HG03521 (cell line): ENCODE data around the gene CRACR2B.

ENCODE experiments used
- ATAC-seq: cut with Tn5 transposase; IDR thresholded peaks from one replicate; pipeline ENCODE4 v1.9.1; 2021; ENCODE audit warnings: mild to moderate bottlenecking, moderate library complexity; ENCODE audit not compliant: unreplicated experiment

The CRACR2B gene

GRCh38 chr11:864898-865297 is 37.2 kb downstream of the CRACR2B start:
- no peak for ATAC-seq

DNA sequence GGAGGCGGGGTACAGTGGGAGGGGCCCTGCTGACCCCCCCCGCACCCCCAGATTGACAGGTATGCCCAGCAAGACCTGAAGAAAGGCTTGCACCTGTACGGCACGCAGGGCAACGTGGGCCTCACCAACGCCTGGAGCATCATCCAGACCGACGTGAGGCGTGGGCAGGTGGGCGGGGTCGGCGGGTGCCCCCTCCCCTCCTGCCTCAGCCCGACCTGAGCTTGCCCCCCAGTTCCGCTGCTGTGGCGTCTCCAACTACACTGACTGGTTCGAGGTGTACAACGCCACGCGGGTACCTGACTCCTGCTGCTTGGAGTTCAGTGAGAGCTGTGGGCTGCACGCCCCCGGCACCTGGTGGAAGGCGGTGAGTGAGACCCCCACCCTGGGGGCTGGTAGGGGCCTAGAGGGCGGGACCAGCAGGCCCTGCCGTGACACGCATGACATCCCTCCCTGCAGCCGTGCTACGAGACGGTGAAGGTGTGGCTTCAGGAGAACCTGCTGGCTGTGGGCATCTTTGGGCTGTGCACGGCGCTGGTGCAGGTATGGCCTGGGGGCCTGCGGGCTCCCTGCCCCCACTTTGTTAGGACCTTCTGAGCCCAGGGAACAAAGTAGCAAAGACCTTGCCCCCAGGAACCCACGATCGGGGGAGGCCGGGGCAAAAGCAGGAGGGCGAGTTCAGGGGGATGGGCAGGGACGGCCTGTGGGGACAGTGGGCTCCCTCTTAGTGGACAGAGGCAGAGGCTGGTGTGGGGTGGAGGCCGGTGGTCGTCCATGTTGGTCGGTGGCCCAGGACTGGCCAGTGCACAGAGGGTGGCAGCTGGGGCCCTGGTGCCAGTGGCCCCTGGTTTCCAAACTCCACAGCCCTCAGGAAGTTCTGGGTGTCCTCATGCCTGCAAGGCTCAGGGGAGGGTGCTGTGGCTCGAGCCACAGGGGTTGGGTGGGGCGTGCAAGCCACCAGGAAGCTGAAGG is 38.0 kb downstream of the CRACR2B start:
- ATAC-seq = no peak

DNA sequence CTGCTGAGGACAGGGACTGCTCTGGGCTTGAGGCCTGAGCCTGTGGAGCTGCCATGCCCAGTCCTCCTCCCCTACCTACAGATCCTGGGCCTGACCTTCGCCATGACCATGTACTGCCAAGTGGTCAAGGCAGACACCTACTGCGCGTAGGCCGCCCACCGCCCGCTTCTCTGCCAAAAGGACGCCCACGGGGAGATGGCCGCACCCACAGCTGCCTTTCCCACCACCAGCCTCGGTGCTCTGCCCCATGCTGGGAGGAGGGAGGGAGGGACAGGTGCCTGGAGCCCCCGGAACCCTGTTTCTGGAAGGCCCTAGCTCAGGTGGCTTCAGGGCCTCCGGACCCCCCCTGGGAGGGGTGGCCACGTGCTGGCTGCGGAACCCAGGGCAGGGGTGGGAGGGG is 38.8 kb downstream of the CRACR2B start:
- ATAC-seq = no peak

DNA sequence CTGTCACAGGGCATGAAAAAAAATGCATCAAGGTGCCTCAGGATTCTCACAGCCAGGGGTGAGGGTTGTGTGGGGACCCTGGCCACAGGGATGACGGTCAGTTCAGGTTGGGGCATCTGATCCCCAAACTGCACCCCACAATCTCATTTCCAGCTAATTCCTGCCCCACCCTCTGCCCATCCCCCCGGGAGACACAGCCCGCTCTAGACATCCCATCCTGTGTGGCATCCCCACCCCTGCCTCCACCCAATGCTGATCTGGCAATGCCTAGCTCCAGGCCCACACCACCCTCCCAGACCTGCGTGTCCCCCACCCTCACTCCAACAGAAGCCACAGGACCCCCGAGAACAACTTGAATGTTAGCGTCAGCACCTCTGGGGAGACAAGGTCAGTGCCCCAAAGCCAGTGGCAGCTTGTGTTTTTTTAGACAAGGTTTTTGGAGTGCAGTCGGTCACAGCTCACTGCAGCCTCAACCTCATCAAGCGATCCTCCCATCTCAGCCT is 40.2 kb downstream of the CRACR2B start:
- no peak for ATAC-seq

DNA sequence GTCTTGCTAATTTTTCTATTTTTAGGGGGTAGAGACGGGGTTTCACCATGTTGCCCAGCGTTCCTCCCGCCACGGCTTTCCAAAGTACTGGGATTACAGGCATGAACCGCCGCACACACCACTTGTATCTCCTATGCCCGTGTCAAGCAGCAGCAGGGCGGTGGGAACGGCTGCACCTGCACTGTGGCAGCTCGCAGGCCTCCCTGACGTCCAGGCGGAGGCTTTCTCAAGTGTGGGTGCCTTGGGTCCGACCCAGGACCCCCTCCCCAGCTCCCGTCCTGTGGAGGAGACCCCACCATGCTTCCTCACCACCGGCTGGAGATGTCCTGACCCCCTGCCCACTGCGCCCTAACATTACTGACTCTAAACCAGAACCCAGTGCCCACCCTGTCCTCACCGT is 40.7 kb downstream of the CRACR2B start:
- no peak for ATAC-seq

DNA sequence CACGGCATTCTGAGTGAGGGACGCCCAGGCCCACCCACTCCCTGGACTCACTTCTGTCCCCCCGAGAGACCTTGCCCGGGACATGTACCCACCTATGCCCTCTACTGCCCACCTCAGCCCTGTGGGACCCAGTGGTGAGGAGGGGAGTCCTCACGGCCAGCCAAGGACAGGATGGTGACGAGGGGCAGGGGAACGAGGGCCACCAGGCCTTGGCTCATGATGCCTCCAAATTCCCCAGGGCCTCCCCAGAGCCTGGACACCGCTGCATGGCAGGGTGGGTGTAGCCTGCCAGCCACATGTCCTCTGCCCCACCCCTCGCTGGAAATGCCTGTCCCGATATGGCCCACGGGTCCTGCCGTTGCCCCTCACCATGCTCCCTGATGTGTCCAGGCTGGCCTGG is 41.1 kb downstream of the CRACR2B start:
- ATAC-seq = no peak

- no peak for ATAC-seq
These were observed 41.8 kb downstream of the CRACR2B start for GRCh38 chr11:869399-870126.

GRCh38 chr11:870127-870413 is 42.4 kb downstream of the CRACR2B start:
- ATAC-seq = no peak

GRCh38 chr11:870418-870817 is 42.7 kb downstream of the CRACR2B start:
- ATAC-seq = no peak

GRCh38 chr11:871472-871871 is 43.8 kb downstream of the CRACR2B start:
- ATAC-seq = no peak

- ATAC-seq = no peak
These were observed 45.1 kb downstream of the CRACR2B start for GRCh38 chr11:872799-873198.

GRCh38 chr11:873706-874105 is 46.0 kb downstream of the CRACR2B start:
- ATAC-seq = no peak

DNA sequence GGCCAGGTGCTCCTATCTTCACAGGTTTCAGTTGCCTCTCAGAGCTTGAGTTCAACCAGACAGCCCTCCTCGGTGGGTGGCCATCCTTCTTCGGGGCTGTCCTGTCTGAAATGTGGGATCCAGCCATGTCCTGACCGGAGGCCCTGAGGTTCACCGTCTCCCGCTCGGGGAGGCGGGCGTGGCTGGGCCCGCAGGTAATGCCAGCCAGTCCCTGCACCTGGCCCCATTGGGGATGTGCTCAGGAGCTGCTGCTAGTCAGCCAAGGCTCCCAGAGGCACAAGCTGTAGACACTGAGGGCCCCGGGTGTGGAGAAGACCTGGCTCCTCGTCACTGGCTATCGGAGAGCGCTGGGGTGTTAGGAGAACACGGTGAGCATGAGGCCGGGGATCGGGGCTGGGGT is 47.5 kb downstream of the CRACR2B start:
- no peak for ATAC-seq

GRCh38 chr11:875769-876301 is 48.1 kb downstream of the CRACR2B start:
- no peak for ATAC-seq

GRCh38 chr11:876545-876944 is 48.8 kb downstream of the CRACR2B start:
- ATAC-seq = no peak

- ATAC-seq = no peak
These were observed 49.8 kb downstream of the CRACR2B start for GRCh38 chr11:877565-877964.

DNA sequence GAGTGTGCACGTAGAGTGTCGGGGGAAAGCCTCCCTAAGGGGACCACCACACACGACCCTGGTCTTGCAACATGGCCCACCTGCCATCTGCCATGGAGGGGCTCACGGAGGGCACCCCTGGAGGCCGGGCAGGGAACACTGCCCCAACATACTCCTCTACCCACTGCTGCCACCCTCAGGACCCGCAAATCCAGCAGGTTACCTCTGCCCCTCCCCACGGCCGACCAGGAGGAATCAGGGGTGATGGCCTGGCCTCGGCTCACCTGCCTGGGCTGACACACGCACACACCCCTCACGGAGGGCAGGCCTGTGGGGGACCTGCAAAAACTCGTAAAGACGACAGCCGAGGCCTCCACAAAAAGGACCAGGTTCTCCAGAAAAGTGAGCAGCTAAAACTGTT is 52.7 kb downstream of the CRACR2B start:
- ATAC-seq = no peak
